NAMALWA (cell line): ENCODE results near the gene ARHGEF40.

Experiments used
- DNase-seq: peaks from one replicate; pipeline ENCODE4 v3.0.0-alpha.2; 2015; ENCODE audit warnings: low spot score

Gene ARHGEF40

GRCh38 chr14:21083565-21084325 lies 13.6 kb downstream of the ARHGEF40 start:
- DNase-seq = no peak

- DNase-seq = no peak
These were observed 14.3 kb downstream of the ARHGEF40 start for GRCh38 chr14:21084396-21084795.

- no peak for DNase-seq
These were observed 15.1 kb downstream of the ARHGEF40 start for GRCh38 chr14:21084998-21085853.

GRCh38 chr14:21086908-21087293 lies 16.8 kb downstream of the ARHGEF40 start:
- no peak for DNase-seq

GRCh38 chr14:21087294-21088091 lies 17.4 kb downstream of the ARHGEF40 start:
- DNase-seq = peak; percentile 76

- no peak for DNase-seq
These were observed 18.6 kb downstream of the ARHGEF40 start for GRCh38 chr14:21088687-21089086.

- DNase-seq = no peak
These were observed 19.2 kb downstream of the ARHGEF40 start for GRCh38 chr14:21089271-21089670.

- DNase-seq = no peak
These were observed 19.7 kb downstream of the ARHGEF40 start for GRCh38 chr14:21089877-21090193.

- DNase-seq = no peak
These were observed 20.3 kb downstream of the ARHGEF40 start for GRCh38 chr14:21090194-21090939.

GRCh38 chr14:21090940-21091663 lies 21.0 kb downstream of the ARHGEF40 start:
- DNase-seq = no peak

GRCh38 chr14:21091821-21092272 lies 21.7 kb downstream of the ARHGEF40 start:
- no peak for DNase-seq

- peak; percentile 88 for DNase-seq
These were observed 22.3 kb downstream of the ARHGEF40 start for GRCh38 chr14:21092273-21093011.

- DNase-seq = no peak
These were observed 22.9 kb downstream of the ARHGEF40 start for GRCh38 chr14:21093018-21093417.

- no peak for DNase-seq
These were observed 23.9 kb downstream of the ARHGEF40 start for GRCh38 chr14:21093769-21094681.

GRCh38 chr14:21095430-21096205 lies 25.5 kb downstream of the ARHGEF40 start:
- DNase-seq = no peak

- DNase-seq = no peak
These were observed 26.3 kb downstream of the ARHGEF40 start for GRCh38 chr14:21096438-21096837.

- no peak for DNase-seq
These were observed 27.0 kb downstream of the ARHGEF40 start for GRCh38 chr14:21096978-21097635.

- no peak for DNase-seq
These were observed 27.6 kb downstream of the ARHGEF40 start for GRCh38 chr14:21097636-21098075.
